Peyer's patch (tissue), 4 donors: ENCODE data around the gene NANOS2. TPM values are rescaled to one million over a fixed set of nuclear protein-coding genes. Genes with fewer than 3 reads are reported as not detected.

Source experiments
- DNase-seq, 3 donors: peaks; one replicate each; pipeline ENCODE4 v3.0.0-alpha.2; 2017 to 2019
- H3K27ac ChIP-seq, 4 donors: fragments of 200-600 bp; sonication (generic); one replicate each; pipeline ENCODE4 v1.5.1; 2016 to 2019
- H3K27me3 ChIP-seq, 2 donors: fragments of 200-600 bp; sonication (generic); one replicate each; pipeline ENCODE4 v1.5.1; 2019
- H3K36me3 ChIP-seq, 3 donors: fragments of 200-600 bp; sonication (generic); one replicate each; pipeline ENCODE4 v1.5.1; 2016 to 2019
- H3K4me1 ChIP-seq, 4 donors: fragments of 200-600 bp; sonication (generic); one replicate each; pipeline ENCODE4 v1.5.1; 2016 to 2019
- H3K4me3 ChIP-seq, 4 donors: fragments of 200-600 bp; sonication (generic); 1 replicate in 3 of 4; 2 replicates in 1 of 4; pipeline ENCODE4 v1.5.1; 2016 to 2019; ENCODE audit warnings: mild to moderate bottlenecking in 1 of 4
- H3K9me3 ChIP-seq, 4 donors: fragments of 200-600 bp; sonication (generic); one replicate each; pipeline ENCODE4 v1.5.1; 2016 to 2019; ENCODE audit warnings: mild to moderate bottlenecking in 1 of 4
- CTCF ChIP-seq, 6 experiments: fragments of 450-650 bp in 4 of 6; fragments of 200-600 bp in 2 of 6; sonication (generic) in 1 of 6; IDR thresholded peaks; one replicate each; pipeline ENCODE4 v1.5.1; 2017 to 2019; ENCODE audit warnings: antibody characterized with exemption in 6 of 6, mild to moderate bottlenecking in 3 of 6, moderate library complexity in 1 of 6
- POLR2A ChIP-seq, 2 donors: fragments of 450-650 bp; IDR thresholded peaks; one replicate each; pipeline ENCODE4 v1.5.1; 2017; ENCODE audit warnings: antibody characterized with exemption in 2 of 2, mild to moderate bottlenecking in 2 of 2, moderate library complexity in 2 of 2
- total RNA-seq, 4 donors: library from RNA; depleted of rRNA; stranded (reverse); fragments of >200 nt; gene quantifications; one replicate each; pipeline ENCODE4 v1.1.0, GENCODE V29; 2016

NANOS2 gene
- not detected for total RNA-seq

GRCh38 chr19:45913874-45914830, at the start of gene NANOS2:
NANOS2 (minus strand) TSS chr19:45914778; CDS start chr19:45914693, 85 bp downstream.
- H3K9me3 ChIP-seq, result no peaks in the 10 kb centered on the region
- no peaks in the 10 kb centered on the region for H3K27me3 ChIP-seq
- TF ChIP-seq POLR2A (IDR thresholded peaks at IDR 0.05) (no peak), CTCF (IDR thresholded peaks at IDR 0.05) (no peak)
- no peaks in the 10 kb centered on the region for H3K36me3 ChIP-seq
- no peak within 1 kb of the TSS for H3K4me3 ChIP-seq
- no peak for DNase-seq
- no peaks in the 10 kb centered on the region for H3K4me1 ChIP-seq
- H3K27ac ChIP-seq, result no peak within 1 kb of the TSS

- Histone ChIP-seq H3K27ac (no peak overlapping the region), H3K4me3 (no peak overlapping the region), H3K36me3 (no peaks in the 10 kb centered on the region), H3K9me3 (no peaks in the 10 kb centered on the region), H3K4me1 (no peaks in the 10 kb centered on the region), H3K27me3 (no peaks in the 10 kb centered on the region)
- DNase-seq, result no peak
- TF ChIP-seq POLR2A (IDR thresholded peaks at IDR 0.05), result no peak
- TF ChIP-seq CTCF (IDR thresholded peaks at IDR 0.05), result no peak
Observed at GRCh38 chr19:45962021-45962420, 47.4 kb upstream of the NANOS2 start.

DNA sequence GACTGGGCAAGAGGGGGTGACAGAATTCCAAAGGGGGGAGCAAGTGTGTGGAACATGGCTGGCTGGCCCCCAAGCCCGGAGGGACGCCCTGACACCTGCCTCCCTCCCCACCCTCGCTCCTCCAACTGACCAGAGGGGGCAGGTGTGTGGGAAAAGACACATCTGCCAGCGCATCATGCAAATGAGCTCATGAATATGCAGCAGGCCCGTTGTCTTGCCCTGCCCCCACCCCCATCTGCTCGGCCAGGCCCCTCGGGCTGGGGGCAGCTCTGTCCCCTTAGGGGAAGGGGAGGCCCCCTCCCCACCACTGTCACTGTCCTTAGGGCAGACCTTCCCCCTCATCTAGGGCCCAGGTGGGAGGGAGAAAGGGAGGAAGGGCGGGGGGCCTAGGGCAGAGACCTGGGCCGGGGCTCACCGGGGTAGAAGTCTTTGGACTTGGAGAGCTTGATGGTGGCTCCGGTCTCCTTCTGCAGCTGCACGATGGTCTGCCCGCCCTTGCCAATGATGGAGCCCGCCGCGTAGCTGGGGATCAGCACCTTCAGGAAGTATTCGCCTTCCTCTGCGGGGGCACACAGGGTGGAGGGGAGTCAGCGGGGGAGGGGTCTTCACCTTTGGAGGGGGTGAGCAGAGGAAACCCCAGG, 46.1 kb upstream of the NANOS2 start:
- no peak overlapping the region for H3K4me3 ChIP-seq
- TF ChIP-seq CTCF (IDR thresholded peaks at IDR 0.05) (no peak), POLR2A (IDR thresholded peaks at IDR 0.05) (no peak)
- no peaks in the 10 kb centered on the region for H3K4me1 ChIP-seq
- H3K9me3 ChIP-seq, result no peaks in the 10 kb centered on the region
- no peak for DNase-seq
- H3K27ac ChIP-seq, result no peak overlapping the region
- H3K36me3 ChIP-seq, result no peaks in the 10 kb centered on the region
- no peaks in the 10 kb centered on the region for H3K27me3 ChIP-seq

DNA sequence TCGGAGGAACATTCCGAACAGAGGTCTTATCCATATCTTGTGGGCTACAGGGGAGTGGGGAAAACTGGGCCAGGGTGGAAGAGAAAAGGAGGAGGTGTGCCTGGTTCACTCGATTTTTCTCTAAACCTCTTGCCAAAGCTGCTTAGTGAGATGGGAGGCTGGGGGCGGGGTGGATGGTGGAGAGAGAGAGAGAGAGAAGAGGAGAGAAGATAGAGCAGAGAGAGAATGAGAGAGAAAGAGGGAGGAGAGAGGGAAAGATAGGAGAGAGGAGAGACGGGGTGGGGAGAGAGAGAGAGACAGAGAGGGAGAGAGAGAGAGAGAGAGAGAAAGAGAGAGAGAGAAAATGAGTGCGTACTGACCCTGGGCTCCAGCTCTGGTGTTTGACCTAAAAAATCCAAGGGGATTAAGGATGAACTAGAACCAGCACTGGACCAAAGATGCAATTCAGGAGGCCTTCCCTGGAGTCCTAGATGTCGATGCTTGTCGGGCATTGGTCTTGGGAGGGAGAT, 45.0 kb upstream of the NANOS2 start:
- H3K27me3 ChIP-seq, result no peaks in the 10 kb centered on the region
- no peaks in the 10 kb centered on the region for H3K36me3 ChIP-seq
- H3K9me3 ChIP-seq, result no peaks in the 10 kb centered on the region
- no peak for DNase-seq
- no peak for TF ChIP-seq POLR2A (IDR thresholded peaks at IDR 0.05)
- no peaks in the 10 kb centered on the region for H3K4me1 ChIP-seq
- H3K27ac ChIP-seq, result no peak overlapping the region
- H3K4me3 ChIP-seq, result no peak overlapping the region

- no peaks in the 10 kb centered on the region for H3K27me3 ChIP-seq
- no peak for TF ChIP-seq POLR2A (IDR thresholded peaks at IDR 0.05)
- TF ChIP-seq CTCF (IDR thresholded peaks at IDR 0.05), result no peak
- H3K36me3 ChIP-seq, result no peaks in the 10 kb centered on the region
- H3K9me3 ChIP-seq, result no peaks in the 10 kb centered on the region
- no peak for DNase-seq
- H3K27ac ChIP-seq, result no peak overlapping the region
- H3K4me3 ChIP-seq, result no peak overlapping the region
- no peaks in the 10 kb centered on the region for H3K4me1 ChIP-seq
Observed at GRCh38 chr19:45958769-45959516, 44.4 kb upstream of the NANOS2 start.
